Naive thymus-derived CD8-positive, alpha-beta T cell (primary cell): ENCODE measurements around the gene TRABD2B. TPM values are rescaled to one million over a fixed set of nuclear protein-coding genes. Genes with fewer than 3 reads are reported as not detected.

Experiments used
- ATAC-seq, 2 donors: fragments of 150-1000 bp; cut with Tn5 transposase in 1 of 2; sonication (Bioruptor Pico), chemical (Tn5 transposase) in 1 of 2; 1 replicate in 1 of 2; 2 replicates in 1 of 2; pipeline ENCODE4 v1.10.0; 2021; ENCODE audit warnings: mild to moderate bottlenecking in 2 of 2, moderate library complexity in 2 of 2
- POLR2A ChIA-PET: fragments of 350-600 bp; sonication (Branson Sonifier 250); formaldehyde crosslinking; loops from one replicate; lab custom pipeline; 2021; ENCODE audit warnings: antibody characterized with exemption; lab: Charles Lee
- DNase-seq, 10 donors: peaks; one replicate each; pipeline versions ENCODE4 v3.0.0 to v3.0.0-alpha.2; 2020 to 2022
- H3K27ac Mint-ChIP-seq, 10 donors: one replicate each; pipeline ENCODE4 v1.8.0; 2020 to 2022; ENCODE audit warnings: mild to moderate bottlenecking in 10 of 10, mixed read lengths in 10 of 10, moderate library complexity in 4 of 10, inconsistent platforms in 1 of 10
- H3K27me3 Mint-ChIP-seq, 5 donors: one replicate each; pipeline ENCODE4 v1.8.0; 2021 to 2022; ENCODE audit warnings: mixed read lengths in 5 of 5
- H3K36me3 Mint-ChIP-seq, 3 donors: one replicate each; pipeline ENCODE4 v1.8.0; 2020 to 2022; ENCODE audit warnings: mixed read lengths in 3 of 3, mild to moderate bottlenecking in 2 of 3, inconsistent platforms in 1 of 3
- H3K4me1 Mint-ChIP-seq, 4 donors: one replicate each; pipeline ENCODE4 v1.8.0; 2021 to 2022; ENCODE audit warnings: mixed read lengths in 4 of 4
- H3K4me3 Mint-ChIP-seq, 10 donors: one replicate each; pipeline ENCODE4 v1.8.0; 2020 to 2022; ENCODE audit warnings: mild to moderate bottlenecking in 10 of 10, mixed read lengths in 10 of 10, moderate library complexity in 6 of 10, inconsistent platforms in 1 of 10
- H3K9me3 Mint-ChIP-seq, 9 donors: one replicate each; pipeline ENCODE4 v1.8.0; 2020 to 2022; ENCODE audit warnings: mixed read lengths in 9 of 9, mild to moderate bottlenecking in 3 of 9, inconsistent platforms in 1 of 9, moderate library complexity in 1 of 9
- polyA plus RNA-seq, 3 donors: library from polyadenylated mRNA; unstranded; fragments of 300-500 nt; fragmentation: Illumina TruSeq; gene quantifications; one replicate each; pipeline ENCODE4 v1.2.3, GENCODE V29; 2021
- total RNA-seq, 8 experiments: library from RNA in 2 of 8; stranded (reverse) in 2 of 8; gene quantifications; one replicate each; pipeline ENCODE4 v1.2.3 and lab custom pipeline; 2021 to 2026

Gene TRABD2B
- total and polyA plus RNA-seq, 5 experiments from 2014 or later, result not detected

DNA sequence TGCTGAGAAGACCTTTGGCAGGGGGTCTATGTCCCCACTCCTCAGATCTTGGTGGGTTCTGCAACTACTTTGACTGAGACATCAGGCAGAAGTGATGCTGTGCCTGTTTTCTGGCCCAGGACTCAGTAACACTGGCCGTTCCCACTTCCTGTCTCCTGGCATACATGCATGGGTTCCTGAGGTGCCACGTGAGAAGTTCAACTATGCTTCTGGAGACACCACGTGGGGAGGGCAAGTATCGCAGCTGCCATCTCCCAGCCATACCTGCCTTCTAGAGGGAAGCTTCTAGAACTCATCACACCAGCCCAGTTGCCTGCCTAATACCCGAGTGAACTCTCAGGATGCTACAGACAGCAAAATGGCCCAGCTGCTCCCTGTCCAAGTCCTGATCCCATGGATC lies 65.8 kb downstream of the TRABD2B start:
- Mint-ChIP-seq H3K9me3 (peaks cover 0 to 2% (median 0%) of the 10 kb centered on the region in 9 donors), H3K27ac (no peak overlapping the region), H3K4me3 (no peak overlapping the region), H3K4me1 (peaks cover 0 to 4% (median 0%) of the 10 kb centered on the region in 4 donors), H3K27me3 (peaks cover 9 to 16% (median 12%) of the 10 kb centered on the region in 5 donors), H3K36me3 (no peaks in the 10 kb centered on the region)
- ATAC-seq (no peak), DNase-seq (no peak)
- POLR2A ChIA-PET, result no interaction called here

DNA sequence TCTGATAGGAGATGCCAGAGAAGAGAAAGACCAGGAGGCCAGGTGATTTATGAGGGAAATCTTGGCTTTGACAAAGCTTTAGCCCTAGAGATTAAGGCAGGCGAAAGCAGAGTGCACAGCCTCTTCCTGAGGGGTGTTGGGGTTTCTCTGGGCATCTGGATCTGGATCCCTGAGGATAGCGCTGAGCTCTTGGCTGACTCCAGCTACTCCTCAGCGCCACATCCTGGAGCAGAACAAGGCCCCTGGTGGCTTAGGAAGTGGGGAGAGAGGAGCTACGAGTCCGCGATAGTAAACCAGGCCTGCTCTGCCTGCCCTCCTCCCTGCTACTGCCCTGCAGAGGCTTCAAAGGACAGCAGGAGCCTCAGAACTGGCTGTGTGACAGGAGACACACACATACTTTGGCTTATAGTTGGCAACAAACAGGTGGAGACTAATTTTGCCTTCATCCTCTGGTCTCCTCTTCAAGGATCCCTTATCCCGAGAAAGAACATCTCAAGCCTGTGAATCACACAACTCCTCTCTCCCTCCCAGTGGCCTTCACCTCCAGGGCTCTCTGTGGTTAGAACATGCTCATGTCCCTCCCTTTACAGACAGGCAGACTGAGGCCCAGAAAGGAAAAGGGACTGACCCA lies 66.9 kb downstream of the TRABD2B start:
- DNase-seq (no peak), ATAC-seq (no peak)
- peaks cover 0 to 2% (median 0%) of the 10 kb centered on the region in 9 donors for H3K9me3 Mint-ChIP-seq
- peaks cover 9 to 16% (median 13%) of the 10 kb centered on the region in 5 donors for H3K27me3 Mint-ChIP-seq
- peaks cover 0 to 4% (median 0%) of the 10 kb centered on the region in 4 donors for H3K4me1 Mint-ChIP-seq
- peak overlapping the region in 1 of 10 donors; percentile 50 for H3K27ac Mint-ChIP-seq
- H3K4me3 Mint-ChIP-seq, result no peak overlapping the region
- POLR2A ChIA-PET, result no interaction called here
- H3K36me3 Mint-ChIP-seq, result no peaks in the 10 kb centered on the region

DNA sequence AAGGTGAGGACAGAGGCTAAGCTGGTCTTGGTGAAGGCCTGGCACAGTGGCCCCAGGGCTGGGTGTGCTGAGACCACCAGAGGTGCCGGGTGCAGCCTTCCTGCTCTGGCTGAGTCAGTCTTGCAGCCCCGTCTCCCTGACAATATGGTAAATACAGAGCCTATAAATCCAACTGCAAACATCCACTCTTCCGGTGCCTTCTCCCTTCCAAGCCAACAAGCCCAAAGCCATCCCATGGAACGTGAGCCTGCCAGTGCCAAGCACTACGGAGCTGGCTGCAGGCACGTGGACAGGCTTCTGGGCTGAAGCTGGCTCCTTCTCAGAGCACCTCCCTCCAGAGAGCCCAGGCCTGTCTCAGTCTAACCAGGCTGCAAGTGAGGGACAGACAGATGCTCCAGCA lies 70.0 kb downstream of the TRABD2B start:
- ATAC-seq (no peak), DNase-seq (no peak)
- no peak overlapping the region for H3K4me3 Mint-ChIP-seq
- H3K4me1 Mint-ChIP-seq, result peaks cover 0 to 4% (median 0%) of the 10 kb centered on the region in 4 donors
- H3K27ac Mint-ChIP-seq, result no peak overlapping the region
- no peaks in the 10 kb centered on the region for H3K36me3 Mint-ChIP-seq
- peaks cover 7 to 24% (median 10%) of the 10 kb centered on the region in 5 donors for H3K27me3 Mint-ChIP-seq
- POLR2A ChIA-PET, result no interaction called here
- H3K9me3 Mint-ChIP-seq, result peaks cover 0 to 2% (median 0%) of the 10 kb centered on the region in 9 donors

DNA sequence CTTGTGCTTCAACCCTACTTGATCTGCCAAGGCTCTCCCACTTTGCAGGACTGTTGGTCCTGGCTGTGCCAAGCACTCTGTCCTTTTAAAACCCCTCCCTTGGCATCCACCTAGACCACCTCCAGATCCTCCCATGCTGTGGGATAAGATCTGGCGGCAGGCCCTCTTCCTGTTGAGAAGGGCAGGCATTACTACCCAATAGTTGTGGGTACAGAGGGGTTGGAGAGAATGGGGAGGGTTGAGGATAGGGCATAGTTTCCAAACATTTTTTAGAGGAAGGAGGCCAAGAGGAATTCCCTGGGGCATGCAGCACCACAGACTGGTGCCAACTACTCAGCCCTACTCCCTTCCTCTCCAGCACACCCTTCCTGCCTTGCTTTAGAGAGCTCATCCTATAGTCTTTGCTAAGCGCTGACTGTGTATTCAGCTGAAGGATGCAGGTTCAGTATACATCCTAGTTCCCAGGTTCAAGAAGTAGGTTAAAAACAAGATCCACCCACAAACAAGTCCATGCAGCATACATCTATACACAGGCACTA lies 70.7 kb downstream of the TRABD2B start:
- H3K4me3 Mint-ChIP-seq, result no peak overlapping the region
- ATAC-seq (no peak), DNase-seq (no peak)
- no peaks in the 10 kb centered on the region for H3K9me3 Mint-ChIP-seq
- H3K27me3 Mint-ChIP-seq, result peaks cover 4 to 23% (median 5%) of the 10 kb centered on the region in 5 donors
- peaks cover 0 to 3% (median 0%) of the 10 kb centered on the region in 4 donors for H3K4me1 Mint-ChIP-seq
- H3K36me3 Mint-ChIP-seq, result no peaks in the 10 kb centered on the region
- no peak overlapping the region for H3K27ac Mint-ChIP-seq
- POLR2A ChIA-PET, result no interaction called here

DNA sequence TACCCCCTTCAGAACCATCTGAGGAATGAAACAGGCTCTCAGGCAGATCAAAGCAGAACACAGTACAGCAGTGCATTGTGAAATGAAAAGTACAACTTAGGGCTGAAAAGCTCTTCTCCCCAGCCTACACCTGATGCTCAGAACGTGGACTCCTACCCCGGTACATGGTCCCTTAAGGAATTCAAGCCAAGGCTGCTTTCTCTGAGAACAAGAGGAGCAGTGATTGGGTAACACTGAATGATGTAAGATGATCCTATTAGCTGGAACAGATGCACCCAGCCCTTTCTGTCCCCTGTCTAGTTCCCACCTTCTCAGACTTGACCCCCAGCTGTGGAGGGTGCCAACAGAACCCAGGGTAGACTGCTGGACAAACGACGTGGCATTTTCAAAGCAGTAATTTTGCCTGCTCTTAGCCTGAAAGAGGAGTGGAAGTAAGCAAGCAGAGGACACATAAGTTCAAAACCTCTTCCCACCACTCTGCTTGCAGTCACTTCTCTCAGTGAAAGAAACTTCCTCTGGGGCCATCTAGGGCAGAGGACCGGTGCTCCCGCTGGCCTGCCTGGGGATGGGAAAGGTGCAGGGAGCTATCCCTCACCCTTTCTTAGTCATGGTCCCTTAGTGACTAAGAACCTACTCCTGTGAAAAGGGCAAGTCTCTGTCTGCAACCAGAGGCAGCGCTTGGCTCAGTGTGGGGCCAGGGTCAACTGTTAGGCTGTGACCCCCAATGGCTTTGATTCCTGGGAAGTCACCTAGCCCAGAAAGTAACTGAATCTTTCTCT lies 72.7 kb downstream of the TRABD2B start:
- Mint-ChIP-seq H3K4me1 (peaks cover 0 to 3% (median 0%) of the 10 kb centered on the region in 4 donors), H3K27ac (no peak overlapping the region), H3K4me3 (no peak overlapping the region), H3K9me3 (no peaks in the 10 kb centered on the region), H3K27me3 (peaks cover 0 to 23% (median 7%) of the 10 kb centered on the region in 5 donors), H3K36me3 (no peaks in the 10 kb centered on the region)
- no peak for DNase-seq
- POLR2A ChIA-PET, result no interaction called here
- no peak for ATAC-seq

DNA sequence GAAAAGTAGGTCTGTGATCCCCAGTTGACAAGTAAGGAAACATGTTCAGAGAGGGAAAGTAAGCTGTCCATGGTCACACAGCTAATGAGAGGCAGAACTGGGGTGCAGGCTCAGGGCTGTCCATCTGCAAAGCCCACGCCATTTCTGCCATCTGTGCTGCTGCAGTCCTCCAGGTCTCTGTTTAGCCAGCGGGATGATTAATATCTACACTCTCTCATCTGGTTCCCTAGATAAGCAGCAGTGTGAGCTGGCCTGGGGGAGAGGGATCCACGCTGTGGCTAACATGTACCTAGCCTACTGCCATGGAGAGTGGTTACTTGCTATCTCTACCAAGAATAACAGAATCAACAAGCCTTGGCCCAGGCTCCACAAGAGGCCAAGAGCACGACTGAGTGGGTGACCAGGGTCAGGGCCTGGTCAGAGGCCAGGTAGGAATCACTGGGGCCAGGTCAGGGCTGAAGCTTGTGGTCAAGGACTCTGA lies 75.2 kb downstream of the TRABD2B start:
- Mint-ChIP-seq H3K27ac (no peak overlapping the region), H3K27me3 (peaks cover 1 to 22% (median 11%) of the 10 kb centered on the region in 5 donors), H3K4me1 (peaks cover 0 to 3% (median 0%) of the 10 kb centered on the region in 4 donors), H3K4me3 (no peak overlapping the region), H3K9me3 (no peaks in the 10 kb centered on the region), H3K36me3 (no peaks in the 10 kb centered on the region)
- POLR2A ChIA-PET, result no interaction called here
- DNase-seq (no peak), ATAC-seq (no peak)

DNA sequence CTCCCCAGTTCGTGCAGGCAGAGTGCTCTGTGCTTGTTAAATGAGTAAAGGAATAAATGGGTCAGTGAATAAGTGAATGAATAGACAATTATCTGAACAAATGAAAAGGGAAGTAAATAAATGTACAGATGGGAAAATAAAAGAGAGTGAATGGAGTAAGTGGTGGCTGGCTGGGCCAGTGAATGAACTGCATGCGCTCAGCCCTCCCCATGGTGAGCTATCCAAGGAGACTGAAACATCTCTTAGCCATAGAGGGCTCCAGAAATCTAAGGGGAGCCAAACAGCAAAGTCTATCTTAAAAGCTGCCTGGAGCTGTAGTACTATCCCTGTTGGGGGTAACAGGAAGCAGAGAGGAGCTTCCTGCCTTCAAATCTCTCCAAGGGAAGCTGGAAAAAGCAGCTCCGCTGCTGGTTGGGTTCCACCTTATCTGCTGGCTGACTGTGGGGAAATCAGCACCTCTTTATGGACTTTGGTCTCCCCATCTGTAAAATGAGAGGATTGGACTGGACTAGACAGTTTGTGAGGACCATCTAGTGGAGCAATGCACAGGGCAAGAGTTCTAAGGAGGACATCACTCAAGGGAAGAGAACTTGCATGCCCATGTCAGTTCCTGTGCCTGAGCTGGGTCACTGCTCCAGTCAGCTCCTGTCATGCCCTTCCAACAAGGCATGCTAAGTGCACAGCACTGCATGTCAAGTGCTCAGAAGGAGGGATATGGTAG lies 77.9 kb downstream of the TRABD2B start:
- Mint-ChIP-seq H3K27ac (no peak overlapping the region), H3K36me3 (no peaks in the 10 kb centered on the region), H3K9me3 (no peaks in the 10 kb centered on the region), H3K27me3 (peaks cover 7 to 17% (median 9%) of the 10 kb centered on the region in 5 donors), H3K4me3 (no peak overlapping the region), H3K4me1 (peaks cover 0 to 3% (median 0%) of the 10 kb centered on the region in 4 donors)
- POLR2A ChIA-PET, result no interaction called here
- no peak for DNase-seq
- ATAC-seq, result no peak

DNA sequence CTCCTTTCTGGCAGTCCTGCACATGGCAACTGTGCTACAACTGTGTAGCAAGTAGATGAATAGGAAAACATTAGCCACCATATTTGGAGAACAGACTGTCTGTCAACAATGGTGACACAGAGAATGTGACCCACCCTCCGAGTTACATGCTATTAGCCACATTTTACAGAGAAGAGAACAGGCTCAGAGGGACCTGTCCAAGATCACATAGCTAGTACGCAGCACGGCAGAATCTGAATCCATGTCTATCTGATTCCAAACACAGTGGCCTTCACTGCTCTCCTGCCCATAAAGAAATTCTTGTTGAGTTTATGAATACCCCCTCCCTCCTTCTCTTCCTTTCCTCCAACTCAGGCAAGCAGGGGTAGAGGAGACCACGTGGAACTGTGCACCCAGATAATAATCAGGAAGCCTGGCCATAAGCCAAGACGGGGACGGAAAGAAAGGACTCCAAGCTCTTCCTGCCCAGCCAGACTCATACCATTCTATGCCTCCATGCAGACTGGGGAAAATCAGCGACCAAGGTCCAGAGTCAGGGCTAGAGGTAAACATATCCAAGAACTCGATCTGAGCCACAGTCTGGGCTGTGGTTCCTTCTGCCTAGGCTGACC lies 78.8 kb downstream of the TRABD2B start:
- Mint-ChIP-seq H3K36me3 (no peaks in the 10 kb centered on the region), H3K27ac (no peak overlapping the region), H3K27me3 (peaks cover 7 to 11% (median 9%) of the 10 kb centered on the region in 5 donors), H3K9me3 (no peaks in the 10 kb centered on the region), H3K4me1 (no peaks in the 10 kb centered on the region), H3K4me3 (no peak overlapping the region)
- POLR2A ChIA-PET, result no interaction called here
- no peak for DNase-seq
- no peak for ATAC-seq

DNA sequence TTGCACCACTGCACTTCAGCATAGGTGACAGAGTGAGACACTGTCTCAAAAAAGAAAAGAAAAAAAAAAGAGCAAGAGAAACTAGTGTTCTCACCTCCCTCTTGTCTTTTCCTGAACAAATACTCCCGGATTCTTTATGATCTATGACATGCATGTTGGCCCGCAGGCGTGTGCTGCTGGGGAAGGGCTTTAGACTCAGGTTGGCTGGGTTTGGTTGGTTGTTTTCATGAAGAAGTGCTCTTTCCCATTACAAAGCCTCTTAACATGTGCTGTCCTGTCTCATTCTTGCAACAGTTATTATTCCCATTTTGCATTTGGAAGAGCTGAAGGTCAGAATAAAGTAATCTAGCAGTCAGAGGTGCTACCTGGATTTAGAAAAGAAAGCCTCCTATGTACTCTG lies 79.5 kb downstream of the TRABD2B start:
- Mint-ChIP-seq H3K4me3 (no peak overlapping the region), H3K27ac (no peak overlapping the region), H3K4me1 (no peaks in the 10 kb centered on the region), H3K36me3 (no peaks in the 10 kb centered on the region), H3K9me3 (no peaks in the 10 kb centered on the region), H3K27me3 (peaks cover 6 to 11% (median 7%) of the 10 kb centered on the region in 5 donors)
- no peak for ATAC-seq
- POLR2A ChIA-PET, result no interaction called here
- no peak for DNase-seq

DNA sequence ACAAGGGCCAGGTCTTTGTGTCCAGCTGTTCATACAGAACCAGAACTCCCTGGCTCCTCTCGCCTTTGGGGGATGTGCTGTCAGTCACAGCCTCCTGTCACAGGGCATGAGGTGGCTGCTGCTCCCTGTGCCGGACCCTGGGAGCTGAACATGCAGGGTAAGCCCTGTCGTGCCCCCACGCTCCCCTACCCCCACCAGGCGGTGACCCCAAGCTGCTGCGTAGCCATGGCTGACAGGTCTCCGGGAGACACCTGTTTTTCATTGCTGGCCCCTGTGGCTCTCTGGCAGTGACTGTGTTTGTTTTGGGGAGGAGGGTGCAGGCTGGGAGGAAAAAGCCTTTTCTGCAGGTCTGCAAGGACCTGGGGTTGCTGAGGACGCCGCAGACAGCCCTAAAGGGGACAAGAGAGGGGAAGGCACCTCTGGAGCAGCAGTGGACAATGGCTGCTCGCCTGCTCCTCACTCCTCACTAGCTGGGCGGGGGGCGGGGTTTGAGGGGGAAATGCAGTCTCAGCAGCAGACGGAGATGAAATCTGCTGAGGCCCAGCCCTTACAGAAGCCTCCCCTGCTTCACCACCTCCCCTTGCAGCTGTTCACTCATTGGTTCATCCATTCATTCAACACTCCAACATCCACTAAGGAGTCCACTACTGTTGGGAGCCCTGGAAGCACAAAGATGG lies 81.4 kb downstream of the TRABD2B start:
- Mint-ChIP-seq H3K36me3 (no peaks in the 10 kb centered on the region), H3K27ac (no peak overlapping the region), H3K27me3 (peaks cover 3 to 11% (median 7%) of the 10 kb centered on the region in 5 donors), H3K9me3 (no peaks in the 10 kb centered on the region), H3K4me3 (no peak overlapping the region), H3K4me1 (no peaks in the 10 kb centered on the region)
- ATAC-seq (no peak), DNase-seq (no peak)
- POLR2A ChIA-PET, result no interaction called here

DNA sequence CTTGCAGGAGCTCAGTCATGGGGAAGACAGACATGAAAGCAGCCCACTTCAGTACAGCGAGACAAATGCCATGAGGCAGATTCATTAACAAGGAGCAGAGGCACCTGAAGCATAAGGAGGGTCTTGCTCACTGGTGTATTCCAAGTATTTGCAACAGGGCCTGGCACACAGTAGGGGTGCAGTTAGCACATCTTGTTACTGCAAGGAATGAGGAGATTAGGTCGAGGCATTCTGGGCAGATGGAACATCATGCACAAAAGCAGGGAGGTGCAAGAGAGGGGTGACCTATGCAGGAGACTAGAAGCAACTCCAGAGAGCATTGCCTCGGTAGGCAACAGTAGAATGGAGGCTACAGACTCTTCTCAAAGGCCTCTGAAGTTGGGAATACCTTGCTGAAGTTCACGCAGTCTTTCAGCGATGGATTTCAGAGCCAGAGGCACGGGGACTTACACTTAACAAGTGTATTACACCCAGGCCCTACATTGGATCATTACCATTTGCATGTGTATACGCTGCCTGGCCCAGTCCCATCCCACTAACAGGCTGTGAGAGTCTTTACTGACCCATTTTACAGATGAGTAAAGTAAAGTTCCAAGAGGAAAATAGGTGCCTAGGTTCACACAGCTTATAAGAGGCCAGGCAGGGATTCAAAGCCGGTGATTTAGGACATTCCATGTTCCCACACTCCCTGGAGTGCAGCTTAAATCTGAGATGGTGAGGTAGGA lies 82.1 kb downstream of the TRABD2B start:
- no peak overlapping the region for H3K4me3 Mint-ChIP-seq
- H3K27ac Mint-ChIP-seq, result no peak overlapping the region
- no peaks in the 10 kb centered on the region for H3K4me1 Mint-ChIP-seq
- POLR2A ChIA-PET, result no interaction called here
- H3K27me3 Mint-ChIP-seq, result peaks cover 3 to 11% (median 7%) of the 10 kb centered on the region in 5 donors
- H3K9me3 Mint-ChIP-seq, result no peaks in the 10 kb centered on the region
- DNase-seq (no peak), ATAC-seq (no peak)
- no peaks in the 10 kb centered on the region for H3K36me3 Mint-ChIP-seq
